Coronary artery (tissue), 2 donors: ENCODE data around the gene REM1.
A peak's percentile ranks its signal among the peaks of the same experiment; 100 is the strongest.
"Not testable (repeated sequence)": the region's sequence is repeated elsewhere in the genome, so short reads cannot be mapped to it uniquely, and the experiment has no call there.

Source experiments
- DNase-seq: peaks from one replicate; pipeline ENCODE4 v3.0.0-alpha.2; 2017; ENCODE audit warnings: low spot score
- H3K27ac ChIP-seq, 2 donors: fragments of 200-600 bp; sonication (generic); one replicate each; pipeline ENCODE4 v1.5.1; 2016 to 2019
- H3K4me3 ChIP-seq: fragments of 200-600 bp; sonication (generic); 2 replicates; pipeline ENCODE4 v1.5.1; 2016; ENCODE audit warnings: mild to moderate bottlenecking, moderate library complexity
- TF ChIP-seq, protein P1 (sequence below): fragments of 200-600 bp; sonication (generic); IDR thresholded peaks from one replicate; pipeline ENCODE4 v1.5.1; 2019; ENCODE audit warnings: antibody characterized with exemption

REM1 gene

GRCh38 chr20:31516166-31516565 is 41.1 kb downstream of the REM1 start:
- DNase-seq: no peak
- no peak overlapping the region for H3K27ac ChIP-seq

DNA sequence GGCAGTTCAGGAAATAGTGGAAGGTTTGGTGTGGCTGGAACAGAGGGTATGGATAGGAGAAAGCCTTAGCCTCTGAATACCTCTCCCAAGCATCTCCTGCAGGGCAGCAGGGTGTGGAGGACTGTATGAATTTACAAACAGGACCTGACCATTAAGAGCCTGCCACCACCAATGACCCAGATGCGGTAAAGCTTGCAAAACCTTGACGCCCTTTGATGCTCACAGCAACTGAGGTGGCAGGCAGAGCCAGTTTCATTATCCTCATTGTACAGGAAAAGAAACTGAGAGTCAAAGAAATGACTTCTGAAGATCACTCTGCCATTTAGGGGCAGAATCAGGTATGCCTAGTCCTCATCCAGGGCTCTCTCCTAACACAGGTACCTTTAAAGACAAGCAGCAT is 41.6 kb downstream of the REM1 start:
- peak overlapping the region; percentile 77 for H3K4me3 ChIP-seq
- no peak overlapping the region for H3K27ac ChIP-seq
- TF ChIP-seq, protein P1, sequence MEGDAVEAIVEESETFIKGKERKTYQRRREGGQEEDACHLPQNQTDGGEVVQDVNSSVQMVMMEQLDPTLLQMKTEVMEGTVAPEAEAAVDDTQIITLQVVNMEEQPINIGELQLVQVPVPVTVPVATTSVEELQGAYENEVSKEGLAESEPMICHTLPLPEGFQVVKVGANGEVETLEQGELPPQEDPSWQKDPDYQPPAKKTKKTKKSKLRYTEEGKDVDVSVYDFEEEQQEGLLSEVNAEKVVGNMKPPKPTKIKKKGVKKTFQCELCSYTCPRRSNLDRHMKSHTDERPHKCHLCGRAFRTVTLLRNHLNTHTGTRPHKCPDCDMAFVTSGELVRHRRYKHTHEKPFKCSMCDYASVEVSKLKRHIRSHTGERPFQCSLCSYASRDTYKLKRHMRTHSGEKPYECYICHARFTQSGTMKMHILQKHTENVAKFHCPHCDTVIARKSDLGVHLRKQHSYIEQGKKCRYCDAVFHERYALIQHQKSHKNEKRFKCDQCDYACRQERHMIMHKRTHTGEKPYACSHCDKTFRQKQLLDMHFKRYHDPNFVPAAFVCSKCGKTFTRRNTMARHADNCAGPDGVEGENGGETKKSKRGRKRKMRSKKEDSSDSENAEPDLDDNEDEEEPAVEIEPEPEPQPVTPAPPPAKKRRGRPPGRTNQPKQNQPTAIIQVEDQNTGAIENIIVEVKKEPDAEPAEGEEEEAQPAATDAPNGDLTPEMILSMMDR: no peak
- DNase-seq: no peak

More at GRCh38 chr20:31516166-31516565, 41.1 kb downstream of the REM1 start:
- TF ChIP-seq, protein P1: no peak
- H3K4me3 ChIP-seq: peak overlapping the region; percentile 77

- DNase-seq: no peak
- H3K4me3 ChIP-seq: peak overlapping the region; percentile 77
- H3K27ac ChIP-seq: no peak overlapping the region
- TF ChIP-seq, protein P1: no peak
Measured at GRCh38 chr20:31517373-31517772, 42.3 kb downstream of the REM1 start.

GRCh38 chr20:31521267-31521666 is 46.2 kb downstream of the REM1 start:
- H3K27ac ChIP-seq: not testable (repeated sequence)

GRCh38 chr20:31522731-31523130 is 47.6 kb downstream of the REM1 start:
- H3K4me3 ChIP-seq: no peak overlapping the region
- TF ChIP-seq, protein P1: no peak
- no peak overlapping the region for H3K27ac ChIP-seq
- DNase-seq: no peak

More at GRCh38 chr20:31521267-31521666, 46.2 kb downstream of the REM1 start:
- DNase-seq, H3K4me3 ChIP-seq: not testable (repeated sequence)

DNA sequence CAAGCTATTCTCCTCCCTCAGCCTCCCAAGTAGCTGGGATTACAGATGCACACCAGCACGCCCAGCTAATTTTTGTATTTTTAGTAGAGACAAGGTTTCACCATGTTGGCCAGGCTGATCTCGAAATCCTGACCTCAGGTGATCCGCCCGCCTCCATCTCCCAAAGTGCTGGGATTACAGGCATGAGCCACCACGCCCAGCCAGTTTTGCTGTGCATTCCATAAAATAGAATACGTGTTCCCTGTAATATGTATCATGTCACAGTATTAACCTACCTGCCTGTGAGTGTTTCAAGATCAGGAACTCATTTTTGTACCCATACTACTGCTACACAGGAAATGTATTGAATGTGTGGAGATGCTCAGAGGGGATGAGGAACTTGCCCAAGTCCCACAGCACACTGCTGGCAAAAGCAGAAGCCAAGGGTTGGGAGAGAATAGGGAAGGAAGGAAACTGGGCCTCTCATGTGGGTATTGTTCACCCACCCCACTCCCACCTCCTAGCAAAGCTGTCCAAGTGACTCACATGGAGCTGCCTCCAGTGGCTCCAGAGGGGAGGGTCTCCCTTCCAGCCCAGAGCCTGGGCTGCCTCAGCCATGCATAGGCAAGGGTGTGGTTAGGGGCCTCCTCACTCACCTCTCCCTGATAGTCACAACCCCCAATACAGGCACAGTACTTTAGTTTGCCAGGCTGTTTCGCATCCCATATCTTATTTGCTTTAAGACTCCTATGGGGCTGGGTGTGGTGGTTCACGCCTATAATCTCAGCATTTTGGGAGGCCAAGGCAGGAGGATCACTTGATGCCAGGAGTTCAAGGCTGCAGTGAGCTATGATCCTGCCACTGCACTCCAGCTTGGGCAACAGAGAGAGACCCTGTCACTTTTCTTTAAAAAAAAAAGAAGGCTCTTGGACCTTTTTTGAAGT is 48.5 kb downstream of the REM1 start:
- DNase-seq: no peak
- Histone ChIP-seq H3K27ac (peak overlapping the region in 1 of 2 donors; percentile 30), H3K4me3 (no peak overlapping the region)
- TF ChIP-seq, protein P1: no peak

DNA sequence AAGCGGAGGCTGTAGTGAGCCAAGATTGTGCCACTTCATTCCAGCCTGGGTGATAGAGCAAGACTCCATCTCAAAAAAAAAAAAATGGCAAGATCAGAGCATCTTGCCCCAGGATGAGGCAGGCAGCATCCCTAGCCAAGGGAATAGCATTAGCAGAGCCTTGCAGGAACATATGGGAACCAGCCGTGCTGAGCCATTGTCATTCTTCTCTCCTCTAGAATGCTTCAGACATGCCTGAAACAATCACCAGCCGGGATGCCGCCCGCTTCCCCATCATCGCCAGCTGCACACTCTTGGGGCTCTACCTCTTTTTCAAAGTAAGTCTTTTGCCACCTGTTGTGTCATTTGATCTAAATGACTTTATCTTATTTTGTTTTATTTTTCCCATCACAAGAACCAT is 52.2 kb downstream of the REM1 start:
- no peak for DNase-seq
- Histone ChIP-seq H3K4me3 (no peak overlapping the region), H3K27ac (no peak overlapping the region)
- TF ChIP-seq, protein P1: no peak
